DND-41 (cell line): ENCODE results near the gene ALCAM.

Experiments used
- ATAC-seq: fragments of 200-7000 bp; cut with Tn5 transposase; 3 replicates; pipeline ENCODE4 v1.9.1; 2021; ENCODE audit warnings: low read depth; ENCODE audit not compliant: insufficient read depth
- DNase-seq: peaks from one replicate; pipeline ENCODE4 v3.0.0-alpha.2; 2020
- H2AFZ ChIP-seq: 2 replicates; pipeline ENCODE4 v1.6.0; 2012; ENCODE audit warnings: low read depth, low read length
- H3K27ac ChIP-seq: 2 replicates; pipeline ENCODE4 v1.5.1; 2012; ENCODE audit warnings: low read length, inconsistent platforms
- H3K27me3 ChIP-seq: fragments of 200-600 bp; sonication (generic); 2 replicates; pipeline ENCODE4 v1.6.0; 2012; ENCODE audit warnings: low read length, mild to moderate bottlenecking, inconsistent platforms; ENCODE audit not compliant: insufficient read depth, poor library complexity
- H3K36me3 ChIP-seq: 2 replicates; pipeline ENCODE4 v1.5.1; 2012; ENCODE audit warnings: low read length, inconsistent platforms; ENCODE audit not compliant: insufficient read depth
- H3K4me1 ChIP-seq: 2 replicates; pipeline ENCODE4 v1.5.1; 2012; ENCODE audit warnings: mild to moderate bottlenecking, low read length; ENCODE audit not compliant: insufficient read depth
- H3K4me2 ChIP-seq: 2 replicates; pipeline ENCODE4 v1.6.0; 2012; ENCODE audit warnings: mild to moderate bottlenecking, moderate library complexity, low read length, inconsistent platforms; ENCODE audit not compliant: insufficient read depth
- H3K4me3 ChIP-seq, 2 experiments: fragments of 200-600 bp in 1 of 2; shearing (Covaris generic) in 1 of 2; 2 replicates each; pipeline ENCODE4 v1.5.1; 2012 to 2016; ENCODE audit warnings: inconsistent platforms in 2 of 2, low read length in 2 of 2, mild to moderate bottlenecking in 2 of 2, low read depth in 1 of 2, moderate library complexity in 1 of 2
- H3K79me2 ChIP-seq: 2 replicates; pipeline ENCODE4 v1.6.0; 2012; ENCODE audit warnings: low read length, inconsistent platforms; ENCODE audit not compliant: insufficient read depth
- H3K9ac ChIP-seq: 2 replicates; pipeline ENCODE4 v1.6.0; 2012; ENCODE audit warnings: low read depth, mild to moderate bottlenecking, inconsistent platforms, low read length, moderate library complexity
- H3K9me3 ChIP-seq: 2 replicates; pipeline ENCODE4 v1.5.1; 2012; ENCODE audit warnings: low read length, moderate library complexity, mild to moderate bottlenecking, inconsistent platforms; ENCODE audit not compliant: insufficient read depth, severe bottlenecking
- H4K20me1 ChIP-seq: 2 replicates; pipeline ENCODE4 v1.6.0; 2012; ENCODE audit warnings: low read length; ENCODE audit not compliant: insufficient read depth
- CTCF ChIP-seq: IDR thresholded peaks from 2 replicates; pipeline ENCODE4 v1.5.1; 2012; ENCODE audit warnings: borderline replicate concordance, low read length, moderate library complexity, mild to moderate bottlenecking; ENCODE audit not compliant: poor library complexity, severe bottlenecking; ENCODE audit errors: extremely low read depth
- EZH2 ChIP-seq: IDR thresholded peaks from 3 replicates; pipeline ENCODE4 v1.6.1; 2012; ENCODE audit warnings: borderline replicate concordance, low read depth, mild to moderate bottlenecking, moderate library complexity, low read length, inconsistent platforms; ENCODE audit not compliant: severe bottlenecking

Gene ALCAM

GRCh38 chr3:105377716-105378115, 11.0 kb downstream of the ALCAM start:
- no peaks in the 10 kb centered on the region for H3K79me2 ChIP-seq

GRCh38 chr3:105385179-105385578, 18.5 kb downstream of the ALCAM start:
- TF ChIP-seq CTCF (no peak), EZH2 (no peak)
- no peak overlapping the region for H3K27ac ChIP-seq

More at GRCh38 chr3:105377716-105378115, 11.0 kb downstream of the ALCAM start:
- ATAC-seq (no peak), DNase-seq (no peak)
- Histone ChIP-seq H3K27ac (no peak overlapping the region), H3K9me3 (no peaks in the 10 kb centered on the region), H4K20me1 (no peaks in the 10 kb centered on the region), H3K4me2 (no peak overlapping the region), H2AFZ (no peak overlapping the region), H3K4me3 (no peak overlapping the region), H3K9ac (no peak overlapping the region), H3K4me1 (peaks cover 10% of the 10 kb centered on the region), H3K36me3 (no peaks in the 10 kb centered on the region), H3K27me3 (no peaks in the 10 kb centered on the region)
- TF ChIP-seq EZH2, result no peak
- no peak for TF ChIP-seq CTCF

GRCh38 chr3:105385819-105386508, 19.3 kb downstream of the ALCAM start:
- H3K9ac ChIP-seq, result no peak overlapping the region
- H3K9me3 ChIP-seq, result no peaks in the 10 kb centered on the region
- no peaks in the 10 kb centered on the region for H3K36me3 ChIP-seq
- DNase-seq (no peak), ATAC-seq (no peak)
- H3K4me1 ChIP-seq, result no peaks in the 10 kb centered on the region
- no peak overlapping the region for H3K4me2 ChIP-seq
- TF ChIP-seq CTCF, result no peak
- no peak for TF ChIP-seq EZH2
- no peak overlapping the region for H3K27ac ChIP-seq
- no peaks in the 10 kb centered on the region for H4K20me1 ChIP-seq
- H3K79me2 ChIP-seq, result no peaks in the 10 kb centered on the region
- H3K27me3 ChIP-seq, result no peaks in the 10 kb centered on the region
- no peak overlapping the region for H3K4me3 ChIP-seq
- no peak overlapping the region for H2AFZ ChIP-seq

More at GRCh38 chr3:105385179-105385578, 18.5 kb downstream of the ALCAM start:
- Histone ChIP-seq H3K79me2 (no peaks in the 10 kb centered on the region), H3K27me3 (no peaks in the 10 kb centered on the region), H2AFZ (no peak overlapping the region), H4K20me1 (no peaks in the 10 kb centered on the region), H3K4me2 (no peak overlapping the region), H3K9me3 (no peaks in the 10 kb centered on the region), H3K9ac (no peak overlapping the region), H3K4me1 (no peaks in the 10 kb centered on the region), H3K4me3 (no peak overlapping the region), H3K36me3 (no peaks in the 10 kb centered on the region)
- ATAC-seq (no peak), DNase-seq (no peak)
